H1 (cell line): ENCODE data around the gene FAM163A. TPM values are rescaled to one million over a fixed set of nuclear protein-coding genes. Genes with fewer than 3 reads are reported as not detected.

Experiments used
- BCL11A ChIP-seq, 2 experiments: IDR thresholded peaks; one replicate each; pipeline ENCODE4 v1.6.1; 2011; ENCODE audit warnings: low read depth in 2 of 2, low read length in 2 of 2, mild to moderate bottlenecking in 2 of 2
- polyA plus RNA-seq, 7 experiments: library from polyadenylated mRNA; depleted of rRNA in 3 of 7; stranded (reverse) in 5 of 7; unstranded in 2 of 7; fragments of >200 nt in 5 of 7; fragments of 200-250 nt in 2 of 7; gene quantifications; 1 replicate in 5 of 7; 2 replicates in 1 of 7; 4 replicates in 1 of 7; pipeline versions ENCODE4 v1.2.1 to v1.2.3, GENCODE V29; 2011 to 2013; ENCODE audit warnings: missing spikeins in 2 of 7, mixed read lengths in 2 of 7
- total RNA-seq: library from RNA; stranded (reverse); fragmentation: NEBNext Ultra II Directional; extraction: Animal tissue kit (Norgen Biotek cat#: 25700); gene quantifications from 2 replicates; pipeline ENCODE4 v1.2.1, GENCODE V29; 2021

The FAM163A gene
- total and polyA plus RNA-seq, 2 of the 8 experiments (the other 6 are each of a cell fraction or from before 2014, with no cell fraction given): 0.13 to 0.18 TPM

GRCh38 chr1:179779645-179780272 is 36.7 kb downstream of the FAM163A start (continued):
- no peak for TF ChIP-seq BCL11A (IDR thresholded peaks at IDR 0.05; ENCODE audit: low read depth in 2 of 2, low read length in 2 of 2)
